GM18909 (cell line): ENCODE results near the gene CDC42BPG.

Experiments
- ATAC-seq: cut with Tn5 transposase; IDR thresholded peaks from one replicate; pipeline ENCODE4 v1.9.1; 2021; ENCODE audit warnings: mild to moderate bottlenecking; ENCODE audit not compliant: unreplicated experiment, poor library complexity

CDC42BPG gene

DNA sequence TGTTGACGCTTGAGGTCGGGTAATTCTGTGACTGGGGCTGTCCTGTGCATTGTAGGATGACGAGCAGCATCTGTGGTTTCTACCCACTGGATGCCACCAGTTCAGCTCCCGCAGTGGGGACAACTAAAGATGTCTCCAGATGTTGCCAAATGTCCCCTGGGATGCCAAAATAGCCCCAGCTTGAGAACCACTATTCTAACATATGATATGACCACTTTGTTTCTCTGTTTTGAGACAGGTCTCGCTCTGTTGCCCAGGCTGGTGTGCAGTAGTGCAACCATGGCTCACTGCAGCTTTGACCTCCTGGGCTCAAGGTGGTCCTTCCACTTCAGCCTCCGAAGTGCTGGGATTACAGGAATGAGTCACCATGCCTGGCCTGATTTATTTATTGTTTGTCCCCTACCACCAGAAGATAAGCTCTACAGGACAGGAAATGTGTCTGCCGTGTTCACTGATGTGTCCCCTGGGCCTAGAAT lies 29.7 kb downstream of the CDC42BPG start:
- peak; percentile 65 for ATAC-seq

DNA sequence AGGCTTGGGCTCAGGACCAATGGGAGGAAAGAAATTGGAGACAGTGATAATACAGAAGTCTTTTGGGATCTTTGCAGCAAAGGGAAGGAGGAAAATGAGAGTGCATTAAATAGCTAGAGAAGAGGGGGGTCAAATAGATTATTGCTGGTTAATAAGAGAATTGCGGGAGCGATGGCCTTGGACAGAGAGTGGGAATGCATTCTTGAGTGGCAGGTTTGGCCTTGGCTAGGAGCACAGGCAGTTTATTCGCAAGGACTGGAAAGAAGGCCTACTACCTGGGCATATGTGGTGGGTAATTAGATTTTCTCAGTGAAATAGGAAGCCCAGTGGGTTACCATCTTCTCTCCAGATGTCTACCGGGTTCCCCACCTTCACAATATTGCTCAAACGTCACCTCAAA lies 30.6 kb downstream of the CDC42BPG start:
- no peak for ATAC-seq

- ATAC-seq = peak; percentile 9
Measured at GRCh38 chr11:64810891-64811272, 33.6 kb downstream of the CDC42BPG start.

GRCh38 chr11:64810271-64810890 lies 34.1 kb downstream of the CDC42BPG start, which contains the start of gene MEN1:
Gene MEN1 (minus strand): TSS chr11:64810551. CDS start chr11:64810109, 442 bp downstream.
- peak; percentile 57 for ATAC-seq

GRCh38 chr11:64809781-64810241 lies 34.6 kb downstream of the CDC42BPG start:
- ATAC-seq = no peak

DNA sequence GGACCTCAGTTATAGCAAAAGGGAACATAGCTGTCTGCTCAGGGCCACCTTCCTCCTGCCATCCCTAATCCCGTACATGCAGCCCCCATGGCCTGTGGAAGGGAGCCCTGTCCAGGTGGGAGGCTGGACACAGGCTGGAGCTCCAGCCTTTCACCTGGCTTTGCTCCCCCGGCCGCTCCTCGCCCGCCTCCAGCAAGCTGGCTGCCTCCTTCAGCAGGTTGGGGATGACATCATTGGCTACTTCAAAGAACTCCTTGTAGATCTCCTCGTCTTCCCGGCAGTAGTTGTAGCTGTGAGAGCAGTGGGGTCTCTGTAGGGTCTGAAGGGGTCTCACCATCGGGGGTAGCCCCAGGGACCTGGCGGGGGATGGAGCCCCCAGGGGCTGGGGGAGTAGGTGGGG lies 39.0 kb downstream of the CDC42BPG start:
- no peak for ATAC-seq

- ATAC-seq = no peak
Measured at GRCh38 chr11:64804346-64805210, 39.9 kb downstream of the CDC42BPG start.

DNA sequence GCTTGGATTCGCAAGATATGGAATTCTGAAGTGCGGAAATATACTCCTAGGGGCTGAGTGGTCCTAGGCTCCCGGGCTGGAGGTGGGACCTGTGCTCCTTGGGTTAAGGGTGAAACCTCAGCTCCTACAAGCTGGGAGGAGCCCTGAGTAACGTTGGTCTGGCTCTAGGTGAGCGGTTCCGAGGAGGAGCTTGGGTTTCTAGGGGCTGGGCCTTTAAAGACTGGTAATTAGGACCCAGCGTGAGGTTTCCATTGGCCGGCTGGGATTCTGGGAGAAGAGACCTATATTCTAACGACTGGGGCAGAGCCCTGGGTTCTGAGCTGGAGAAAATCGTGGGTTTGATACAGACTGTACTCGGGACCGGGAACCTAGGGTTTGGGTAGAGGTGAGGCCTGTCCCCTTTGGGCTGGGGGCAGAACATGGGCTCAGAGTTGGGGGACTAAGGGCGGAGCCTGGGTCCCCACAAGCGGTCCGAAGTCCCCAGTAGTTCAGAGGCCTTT lies 40.6 kb downstream of the CDC42BPG start:
- no peak for ATAC-seq

DNA sequence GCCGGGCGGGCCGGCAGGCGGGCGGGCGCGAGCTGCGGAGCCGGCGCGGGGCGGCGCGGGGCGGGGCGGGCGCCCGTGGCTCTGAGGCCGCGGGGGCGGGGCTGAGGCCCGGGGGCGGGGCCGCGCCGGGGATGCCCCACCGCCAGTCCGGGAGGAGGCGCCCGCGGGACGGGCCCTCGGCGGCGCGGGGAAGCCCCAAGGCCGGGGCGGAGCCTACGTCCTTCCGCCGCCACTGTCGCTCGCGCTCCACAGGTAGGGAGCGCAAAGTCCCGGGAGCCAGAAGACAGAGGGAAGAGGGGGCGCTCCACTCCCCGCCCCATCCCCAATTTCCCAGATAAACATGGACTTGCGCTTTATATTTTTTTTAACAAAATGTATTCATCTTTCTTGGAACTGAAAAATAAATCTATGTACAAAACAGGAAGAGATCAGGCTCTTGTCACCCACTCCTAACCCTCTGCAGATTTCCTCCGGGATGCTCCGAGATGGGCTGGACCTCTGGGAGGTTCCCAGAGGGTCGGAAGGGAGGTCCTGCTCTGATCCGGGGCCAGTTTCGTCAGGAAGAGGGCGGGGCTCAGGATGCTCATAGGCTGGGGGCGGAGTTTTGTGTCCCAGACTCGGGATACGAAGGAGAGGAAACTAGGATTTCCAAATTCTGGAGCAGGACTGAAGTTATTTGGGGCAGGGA lies 41.2 kb downstream of the CDC42BPG start, which contains the start of gene MAP4K2:
TSS of gene MAP4K2 (minus strand) at position 57 of the 688 bp plus-strand sequence. CDS start 65 bp downstream, outside the sequence.
- ATAC-seq = peak; percentile 69

- ATAC-seq = peak; percentile 28
Measured at GRCh38 chr11:64802370-64803157, 41.9 kb downstream of the CDC42BPG start.

GRCh38 chr11:64801561-64802369 lies 42.7 kb downstream of the CDC42BPG start:
- ATAC-seq = no peak

- ATAC-seq = no peak
Measured at GRCh38 chr11:64801158-64801464, 43.3 kb downstream of the CDC42BPG start.

DNA sequence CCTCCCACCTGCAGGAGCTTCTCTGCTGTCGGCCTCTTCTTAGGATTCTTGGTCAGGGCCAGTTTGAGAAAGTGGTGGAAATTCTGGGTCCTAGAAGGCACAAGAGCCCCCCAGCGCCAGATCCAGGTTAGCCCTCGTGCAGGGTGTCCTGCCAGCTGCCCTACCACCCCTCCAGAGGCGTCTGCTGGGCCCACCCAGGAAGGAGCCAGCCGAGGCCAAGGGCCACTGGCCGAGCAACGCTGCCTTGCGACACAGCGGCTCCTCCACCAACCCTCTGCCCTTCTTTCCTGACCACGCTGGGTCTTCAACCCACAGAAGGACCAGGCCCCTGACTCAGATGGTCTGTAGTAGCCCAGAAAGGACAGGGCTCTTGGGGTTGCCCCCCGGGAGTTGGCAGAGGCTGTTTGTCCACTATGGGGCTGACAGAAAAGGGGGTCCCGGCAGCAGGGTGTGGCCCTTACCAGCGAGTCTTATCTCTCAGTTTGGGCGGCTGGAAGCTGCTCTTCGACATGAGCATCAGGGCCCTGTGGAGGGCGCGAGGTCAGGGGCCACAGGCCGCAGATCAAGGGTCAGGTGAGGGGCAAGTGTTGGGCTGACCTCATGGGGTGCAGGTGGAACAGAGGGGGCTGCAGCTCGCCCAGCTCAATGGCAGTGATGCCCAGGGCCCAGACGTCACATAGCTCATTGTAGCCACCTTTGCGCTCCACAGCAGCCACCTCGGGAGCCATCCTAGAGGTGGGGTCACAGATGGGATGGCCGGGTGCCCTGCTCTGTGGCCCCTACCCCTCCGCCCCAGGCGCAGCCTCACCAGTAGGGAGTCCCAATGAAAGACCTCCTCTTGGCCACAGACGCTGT lies 43.9 kb downstream of the CDC42BPG start:
- no peak for ATAC-seq

GRCh38 chr11:64799623-64800302 lies 44.7 kb downstream of the CDC42BPG start:
- ATAC-seq = no peak

DNA sequence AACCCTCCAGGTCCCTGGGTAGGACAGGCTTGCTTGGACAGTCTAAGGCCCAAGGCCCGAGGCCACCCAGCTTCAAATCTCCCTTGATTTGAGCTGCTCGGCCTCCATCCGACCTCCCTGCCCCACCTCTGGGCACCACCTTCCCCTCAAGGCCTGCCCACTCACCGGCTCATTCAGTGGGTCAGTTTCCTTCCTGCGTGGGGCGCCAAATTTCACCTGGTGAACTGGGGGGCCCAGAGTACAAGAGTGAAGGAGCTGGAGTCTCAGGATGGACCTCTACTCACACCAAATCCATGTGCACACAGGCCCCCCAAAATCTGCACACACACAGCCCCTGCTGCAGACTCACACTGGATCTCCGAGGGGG lies 45.2 kb downstream of the CDC42BPG start:
- ATAC-seq = no peak

DNA sequence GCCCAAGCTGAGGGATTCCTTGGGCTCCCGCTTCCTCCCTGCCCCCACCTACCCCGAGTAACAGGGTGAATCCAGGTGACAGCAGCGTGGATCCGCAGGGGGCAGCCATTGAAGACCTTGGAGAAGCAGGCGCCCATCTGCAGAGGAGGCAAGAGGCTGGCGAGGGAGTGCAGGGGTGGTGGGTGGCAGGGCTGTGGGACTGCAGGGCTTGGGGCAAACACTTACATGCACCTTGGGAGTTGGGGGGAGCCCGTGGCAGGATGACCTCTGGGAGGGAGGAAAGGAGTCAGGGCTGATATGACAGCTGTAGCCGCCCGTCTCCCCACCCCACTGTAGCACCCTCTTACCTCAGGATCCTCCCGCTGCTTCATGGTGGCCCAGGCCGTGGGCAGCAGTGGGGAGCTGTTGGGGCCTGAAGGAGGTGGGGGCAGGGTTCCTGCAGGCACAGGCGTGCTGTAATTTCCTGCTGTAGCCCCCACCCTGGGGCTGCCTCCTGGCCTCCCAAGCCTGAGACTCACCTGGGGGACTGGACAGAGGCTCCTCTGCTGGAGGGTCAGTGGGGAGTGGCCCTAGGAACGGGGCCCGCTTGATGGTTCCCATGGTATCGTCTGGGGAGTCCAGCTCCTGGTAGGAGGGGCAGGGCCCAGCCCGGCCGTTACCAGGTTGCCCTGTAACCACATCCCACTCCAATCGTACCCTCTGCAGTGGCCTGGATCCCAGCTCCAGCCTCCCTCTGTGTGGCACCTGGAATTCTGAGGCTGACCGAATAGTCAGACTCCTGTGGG lies 47.5 kb downstream of the CDC42BPG start:
- no peak for ATAC-seq
